ENCODE data around the gene SP110. TPM values are rescaled to one million over a fixed set of nuclear protein-coding genes. Genes with fewer than 3 reads are reported as not detected.
A peak's percentile ranks its signal among the peaks of the same experiment; 100 is the strongest.

SP110 gene
- polyA plus RNA-seq, 2 donors: 6.0 to 7.2 TPM

DNA sequence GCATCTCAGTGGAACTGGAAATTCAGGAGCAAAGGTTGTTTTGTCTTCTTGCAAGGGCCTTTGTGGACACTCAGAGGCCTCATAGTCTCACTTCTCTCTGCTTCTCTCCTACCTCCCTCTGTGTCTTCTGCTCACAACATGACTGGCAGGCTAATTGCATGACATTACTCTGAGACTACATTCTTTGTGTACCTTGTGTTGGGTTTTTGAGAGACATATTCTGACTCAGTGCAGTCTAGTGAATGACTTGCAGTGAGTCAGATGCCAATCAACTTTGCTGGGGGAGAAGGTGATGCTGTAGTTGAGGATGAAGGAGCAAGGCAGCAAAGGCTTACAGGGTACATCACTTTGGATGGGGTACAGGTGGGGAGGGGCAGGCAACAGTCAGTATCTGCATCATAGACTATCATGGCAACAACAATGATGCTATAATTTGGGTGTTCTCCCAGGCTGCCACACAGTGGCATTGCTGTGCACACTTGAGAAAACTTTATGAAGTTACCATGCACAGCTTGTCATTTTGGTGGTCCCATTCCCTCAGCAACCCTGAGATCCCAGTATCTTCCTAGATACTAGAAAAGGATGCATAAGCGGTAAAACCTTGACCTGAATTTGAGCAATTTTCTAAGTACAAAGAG lies 81.8 kb downstream of the SP110 start:
- no peak overlapping the region for H3K27ac ChIP-seq (ENCODE audit: low read depth in 2 of 2, low read length in 1 of 2)
- H3K9me3 ChIP-seq (ENCODE audit: control insufficient read depth in 2 of 2, insufficient read depth in 1 of 2, low read depth in 1 of 2, low read length in 1 of 2): peaks cover 0 to 5% of the 10 kb centered on the region in 2 donors
- H3K36me3 ChIP-seq (ENCODE audit: control insufficient read depth in 2 of 2, insufficient read depth in 2 of 2, low read length in 1 of 2): no peaks in the 10 kb centered on the region
- H3K27me3 ChIP-seq (ENCODE audit: control insufficient read depth in 1 of 2, insufficient read depth in 2 of 2, low read length in 2 of 2): no peaks in the 10 kb centered on the region
- no peaks in the 10 kb centered on the region for H3K4me1 ChIP-seq (ENCODE audit: control insufficient read depth in 2 of 2, insufficient read depth in 2 of 2, low read length in 1 of 2)
- 96 to 98% methylated on average over 1 of the region's 1 CpG for WGBS, 2 donors
- H3K4me3 ChIP-seq (ENCODE audit: low read depth in 1 of 2, low read length in 2 of 2): no peak overlapping the region

- 50 to 66% methylated on average over 4 of the region's 4 CpGs for WGBS, 2 donors
- peaks cover 0 to 2% of the 10 kb centered on the region in 2 donors for H3K9me3 ChIP-seq (ENCODE audit: control insufficient read depth in 2 of 2, insufficient read depth in 1 of 2, low read depth in 1 of 2, low read length in 1 of 2)
- no peak overlapping the region for H3K27ac ChIP-seq (ENCODE audit: low read depth in 2 of 2, low read length in 1 of 2)
- H3K4me3 ChIP-seq (ENCODE audit: low read depth in 1 of 2, low read length in 2 of 2): no peak overlapping the region
- no peaks in the 10 kb centered on the region for H3K4me1 ChIP-seq (ENCODE audit: control insufficient read depth in 2 of 2, insufficient read depth in 2 of 2, low read length in 1 of 2)
- H3K27me3 ChIP-seq (ENCODE audit: control insufficient read depth in 1 of 2, insufficient read depth in 2 of 2, low read length in 2 of 2): no peaks in the 10 kb centered on the region
- no peaks in the 10 kb centered on the region for H3K36me3 ChIP-seq (ENCODE audit: control insufficient read depth in 2 of 2, insufficient read depth in 2 of 2, low read length in 1 of 2)
Observed at GRCh38 chr2:230135130-230135525, 84.7 kb downstream of the SP110 start.

GRCh38 chr2:230134496-230135129 lies 85.2 kb downstream of the SP110 start:
- Histone ChIP-seq H3K4me1 (ENCODE audit: control insufficient read depth in 2 of 2, insufficient read depth in 2 of 2, low read length in 1 of 2) (no peaks in the 10 kb centered on the region), H3K4me3 (ENCODE audit: low read depth in 1 of 2, low read length in 2 of 2) (no peak overlapping the region), H3K27me3 (ENCODE audit: control insufficient read depth in 1 of 2, insufficient read depth in 2 of 2, low read length in 2 of 2) (no peaks in the 10 kb centered on the region), H3K9me3 (ENCODE audit: control insufficient read depth in 2 of 2, insufficient read depth in 1 of 2, low read depth in 1 of 2, low read length in 1 of 2) (peaks cover 0 to 2% of the 10 kb centered on the region in 2 donors), H3K36me3 (ENCODE audit: control insufficient read depth in 2 of 2, insufficient read depth in 2 of 2, low read length in 1 of 2) (no peaks in the 10 kb centered on the region), H3K27ac (ENCODE audit: low read depth in 2 of 2, low read length in 1 of 2) (no peak overlapping the region)
- 59 to 61% methylated on average over 1 of the region's 1 CpG for WGBS, 2 donors

- Histone ChIP-seq H3K4me1 (ENCODE audit: control insufficient read depth in 2 of 2, insufficient read depth in 2 of 2, low read length in 1 of 2) (no peaks in the 10 kb centered on the region), H3K4me3 (ENCODE audit: low read depth in 1 of 2, low read length in 2 of 2) (no peak overlapping the region), H3K9me3 (ENCODE audit: control insufficient read depth in 2 of 2, insufficient read depth in 1 of 2, low read depth in 1 of 2, low read length in 1 of 2) (peaks cover 0 to 2% of the 10 kb centered on the region in 2 donors), H3K27me3 (ENCODE audit: control insufficient read depth in 1 of 2, insufficient read depth in 2 of 2, low read length in 2 of 2) (no peaks in the 10 kb centered on the region), H3K36me3 (ENCODE audit: control insufficient read depth in 2 of 2, insufficient read depth in 2 of 2, low read length in 1 of 2) (no peaks in the 10 kb centered on the region), H3K27ac (ENCODE audit: low read depth in 2 of 2, low read length in 1 of 2) (peak overlapping the region in 1 of 2 donors; percentile 22)
- WGBS, 2 donors: 79 to 81% methylated on average over 4 of the region's 4 CpGs
Observed at GRCh38 chr2:230131366-230131765, 88.4 kb downstream of the SP110 start.

GRCh38 chr2:230130668-230131364 lies 89.0 kb downstream of the SP110 start:
- Histone ChIP-seq H3K27me3 (ENCODE audit: control insufficient read depth in 1 of 2, insufficient read depth in 2 of 2, low read length in 2 of 2) (no peaks in the 10 kb centered on the region), H3K27ac (ENCODE audit: low read depth in 2 of 2, low read length in 1 of 2) (peak overlapping the region in 1 of 2 donors; percentile 34), H3K4me3 (ENCODE audit: low read depth in 1 of 2, low read length in 2 of 2) (no peak overlapping the region), H3K4me1 (ENCODE audit: control insufficient read depth in 2 of 2, insufficient read depth in 2 of 2, low read length in 1 of 2) (no peaks in the 10 kb centered on the region), H3K9me3 (ENCODE audit: control insufficient read depth in 2 of 2, insufficient read depth in 1 of 2, low read depth in 1 of 2, low read length in 1 of 2) (peaks cover 0 to 2% of the 10 kb centered on the region in 2 donors), H3K36me3 (ENCODE audit: control insufficient read depth in 2 of 2, insufficient read depth in 2 of 2, low read length in 1 of 2) (no peaks in the 10 kb centered on the region)
- WGBS, 2 donors: 61 to 62% methylated on average over 11 of the region's 11 CpGs

DNA sequence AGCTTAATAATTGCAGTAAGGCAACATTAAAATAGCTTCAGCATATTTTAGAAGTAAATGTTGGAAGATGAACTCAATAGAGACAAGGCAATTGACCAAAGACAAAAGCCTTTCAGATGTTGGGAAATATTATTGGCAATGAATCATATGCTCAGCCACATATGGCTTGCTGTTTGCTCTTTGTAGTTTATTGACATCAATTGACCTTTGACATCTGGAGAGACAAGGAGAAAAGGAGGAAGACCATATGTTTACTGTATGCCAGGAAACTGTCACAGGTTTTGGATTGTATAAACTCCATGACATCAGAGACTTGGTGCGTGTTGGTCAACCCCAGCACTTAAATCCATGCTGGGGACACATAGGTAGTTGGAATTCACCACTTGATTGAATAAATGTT lies 90.4 kb downstream of the SP110 start:
- H3K27ac ChIP-seq (ENCODE audit: low read depth in 2 of 2, low read length in 1 of 2): no peak overlapping the region
- 63 to 72% methylated on average over 1 of the region's 1 CpG for WGBS, 2 donors
- H3K9me3 ChIP-seq (ENCODE audit: control insufficient read depth in 2 of 2, insufficient read depth in 1 of 2, low read depth in 1 of 2, low read length in 1 of 2): peaks cover 0 to 2% of the 10 kb centered on the region in 2 donors
- H3K27me3 ChIP-seq (ENCODE audit: control insufficient read depth in 1 of 2, insufficient read depth in 2 of 2, low read length in 2 of 2): no peaks in the 10 kb centered on the region
- no peak overlapping the region for H3K4me3 ChIP-seq (ENCODE audit: low read depth in 1 of 2, low read length in 2 of 2)
- H3K4me1 ChIP-seq (ENCODE audit: control insufficient read depth in 2 of 2, insufficient read depth in 2 of 2, low read length in 1 of 2): no peaks in the 10 kb centered on the region
- H3K36me3 ChIP-seq (ENCODE audit: control insufficient read depth in 2 of 2, insufficient read depth in 2 of 2, low read length in 1 of 2): no peaks in the 10 kb centered on the region

- H3K4me1 ChIP-seq (ENCODE audit: control insufficient read depth in 2 of 2, insufficient read depth in 2 of 2, low read length in 1 of 2): no peaks in the 10 kb centered on the region
- 24 to 48% methylated on average over 7 of the region's 7 CpGs for WGBS, 2 donors
- no peaks in the 10 kb centered on the region for H3K27me3 ChIP-seq (ENCODE audit: control insufficient read depth in 1 of 2, insufficient read depth in 2 of 2, low read length in 2 of 2)
- no peak overlapping the region for H3K4me3 ChIP-seq (ENCODE audit: low read depth in 1 of 2, low read length in 2 of 2)
- peak overlapping the region; percentile 40 to 59 for H3K27ac ChIP-seq (ENCODE audit: low read depth in 2 of 2, low read length in 1 of 2)
- H3K36me3 ChIP-seq (ENCODE audit: control insufficient read depth in 2 of 2, insufficient read depth in 2 of 2, low read length in 1 of 2): no peaks in the 10 kb centered on the region
- H3K9me3 ChIP-seq (ENCODE audit: control insufficient read depth in 2 of 2, insufficient read depth in 1 of 2, low read depth in 1 of 2, low read length in 1 of 2): peaks cover 0 to 1% of the 10 kb centered on the region in 2 donors
Observed at GRCh38 chr2:230128623-230129342, 91.0 kb downstream of the SP110 start.

DNA sequence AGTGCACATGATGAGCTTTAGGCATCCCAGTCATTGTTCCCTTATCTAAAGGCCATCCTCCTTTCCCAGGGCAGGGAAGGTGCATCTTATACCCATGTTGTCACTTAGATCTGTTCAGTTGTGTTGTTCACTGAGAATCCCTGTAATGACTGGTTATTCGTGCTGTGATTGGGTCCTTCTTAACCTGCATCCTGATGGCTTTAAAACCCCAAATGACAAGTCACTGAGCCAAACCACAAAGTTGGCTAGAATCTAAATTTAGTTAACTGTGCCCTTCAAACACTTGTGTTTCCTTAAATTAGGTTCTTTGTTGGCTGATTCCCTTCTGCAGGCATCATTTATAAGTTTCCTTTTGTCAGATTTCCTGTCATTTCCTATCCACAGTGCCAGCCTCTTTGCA lies 92.6 kb downstream of the SP110 start:
- 45 to 53% methylated on average over 1 of the region's 1 CpG for WGBS, 2 donors
- H3K27me3 ChIP-seq (ENCODE audit: control insufficient read depth in 1 of 2, insufficient read depth in 2 of 2, low read length in 2 of 2): no peaks in the 10 kb centered on the region
- no peaks in the 10 kb centered on the region for H3K4me1 ChIP-seq (ENCODE audit: control insufficient read depth in 2 of 2, insufficient read depth in 2 of 2, low read length in 1 of 2)
- H3K4me3 ChIP-seq (ENCODE audit: low read depth in 1 of 2, low read length in 2 of 2): no peak overlapping the region
- no peaks in the 10 kb centered on the region for H3K36me3 ChIP-seq (ENCODE audit: control insufficient read depth in 2 of 2, insufficient read depth in 2 of 2, low read length in 1 of 2)
- H3K27ac ChIP-seq (ENCODE audit: low read depth in 2 of 2, low read length in 1 of 2): no peak overlapping the region
- no peaks in the 10 kb centered on the region for H3K9me3 ChIP-seq (ENCODE audit: control insufficient read depth in 2 of 2, insufficient read depth in 1 of 2, low read depth in 1 of 2, low read length in 1 of 2)

DNA sequence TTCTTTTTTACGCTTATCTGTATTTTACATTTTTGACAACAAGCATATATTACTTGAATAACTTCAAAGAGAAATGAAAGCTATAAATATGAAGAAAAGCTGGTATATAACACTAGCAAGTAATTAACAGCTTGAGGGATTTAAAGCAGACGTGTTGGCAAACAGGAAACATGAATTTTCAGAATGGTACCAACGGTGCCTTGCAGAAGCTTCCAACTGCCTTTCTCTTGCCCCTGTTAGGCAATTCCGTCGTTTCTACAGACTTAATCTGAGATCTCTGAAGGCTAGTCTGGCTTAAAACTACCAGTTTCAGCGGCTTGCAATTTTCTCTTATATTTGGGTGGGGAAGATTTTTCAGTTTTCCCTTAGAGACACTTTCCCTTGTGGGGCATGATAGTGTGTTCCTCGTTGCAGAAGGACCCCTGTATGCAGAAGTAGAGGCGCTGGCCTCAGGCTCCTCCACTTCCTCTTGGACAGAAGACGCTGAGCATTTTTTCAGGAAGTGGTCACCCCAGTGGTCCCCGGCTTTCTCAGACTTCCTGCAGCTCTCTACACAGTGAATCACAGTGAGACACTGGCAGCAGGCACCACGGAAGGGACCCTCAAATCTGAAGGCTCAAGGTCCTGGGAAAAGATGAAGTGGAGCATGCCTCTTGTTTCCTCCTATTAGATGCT lies 94.9 kb downstream of the SP110 start:
- Histone ChIP-seq H3K4me1 (ENCODE audit: control insufficient read depth in 2 of 2, insufficient read depth in 2 of 2, low read length in 1 of 2) (no peaks in the 10 kb centered on the region), H3K27me3 (ENCODE audit: control insufficient read depth in 1 of 2, insufficient read depth in 2 of 2, low read length in 2 of 2) (no peaks in the 10 kb centered on the region), H3K36me3 (ENCODE audit: control insufficient read depth in 2 of 2, insufficient read depth in 2 of 2, low read length in 1 of 2) (no peaks in the 10 kb centered on the region), H3K27ac (ENCODE audit: low read depth in 2 of 2, low read length in 1 of 2) (no peak overlapping the region), H3K9me3 (ENCODE audit: control insufficient read depth in 2 of 2, insufficient read depth in 1 of 2, low read depth in 1 of 2, low read length in 1 of 2) (no peaks in the 10 kb centered on the region), H3K4me3 (ENCODE audit: low read depth in 1 of 2, low read length in 2 of 2) (no peak overlapping the region)
- 63% methylated on average over 11 of the region's 11 CpGs for WGBS, 2 donors
